ENCODE results near the gene IRS2. TPM values are rescaled to one million over a fixed set of nuclear protein-coding genes. Genes with fewer than 3 reads are reported as not detected.

IRS2 gene
- total and polyA plus RNA-seq, 2 of the 8 experiments (the other 6 are each of a cell fraction or from before 2014, with no cell fraction given), result 2.6 to 17.0 TPM

DNA sequence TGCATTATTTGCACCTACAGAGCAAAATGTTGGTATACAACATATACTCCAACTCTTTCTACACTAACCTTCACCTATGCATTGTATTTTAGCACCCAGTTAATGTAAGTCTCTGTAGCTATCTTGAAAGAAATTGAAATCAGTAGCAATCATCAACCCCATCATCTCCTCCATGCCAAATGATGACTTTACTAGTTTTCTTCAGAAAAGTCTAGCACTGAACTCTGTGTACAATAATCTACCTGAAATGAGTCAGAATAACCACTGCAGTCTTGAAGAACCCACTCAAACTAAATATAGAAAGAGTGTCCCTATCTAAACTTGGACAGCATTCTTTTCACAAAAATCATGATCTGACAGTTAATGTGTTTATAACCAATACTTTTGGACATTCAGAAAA lies 9.8 kb downstream of the IRS2 start:
- Histone ChIP-seq H3K4me2 (ENCODE audit: insufficient read depth in 1 of 2, low read depth in 2 of 2, low read length in 2 of 2) (no peak overlapping the region), H3K56ac (replicated peaks; ENCODE audit: insufficient read length, low read depth, low read length) (no peak overlapping the region), H3K4me1 (replicated peaks in 1 of 4; ENCODE audit: control insufficient read depth in 3 of 4, insufficient read depth in 4 of 4, low read length in 3 of 4) (peaks cover 2 to 11% (median 7%) of the 10 kb centered on the region in 4 experiments; a peak in 4 of 7 replicates), H3K27ac (ENCODE audit: low read depth, low read length) (no peak overlapping the region), H2BK120ac (replicated peaks; ENCODE audit: low read depth, low read length) (no peak overlapping the region), H4K91ac (replicated peaks; ENCODE audit: insufficient read length, low read length) (no peak overlapping the region), H2AK5ac (ENCODE audit: low read depth, low read length) (no peak overlapping the region), H3K23me2 (ENCODE audit: low read depth, low read length) (no peaks in the 10 kb centered on the region), H3K23ac (ENCODE audit: insufficient read length) (no peak overlapping the region), H2BK20ac (ENCODE audit: low read length) (no peak overlapping the region), H3K27me3 (replicated peaks in 1 of 4; ENCODE audit: control insufficient read depth in 3 of 4, extremely low read depth in 1 of 4, insufficient read depth in 3 of 4, low read length in 3 of 4) (no peaks in the 10 kb centered on the region), H3K9ac (replicated peaks in 1 of 4; ENCODE audit: extremely low read depth in 1 of 4, low read depth in 3 of 4, low read length in 3 of 4) (no peak overlapping the region), H4K8ac (ENCODE audit: extremely low read depth, insufficient read depth, low read length) (no peak overlapping the region), H3K9me3 (ENCODE audit: insufficient read depth in 2 of 2, low read depth in 1 of 2, low read length in 1 of 2) (no peaks in the 10 kb centered on the region), H2BK12ac (ENCODE audit: low read depth, low read length) (no peak overlapping the region), H3K4me3 (ENCODE audit: extremely low read depth in 1 of 4, insufficient read depth in 2 of 4, low read depth in 3 of 4, low read length in 4 of 4) (no peak overlapping the region), H3K18ac (ENCODE audit: extremely low read depth, low read length) (no peak overlapping the region), H3K79me2 (ENCODE audit: control insufficient read depth in 1 of 2, insufficient read depth in 2 of 2, low read length in 2 of 2) (peaks cover 13 to 94% of the 10 kb centered on the region in 2 experiments; a peak in 3 of 4 replicates), H3K36me3 (ENCODE audit: control insufficient read depth in 2 of 4, insufficient read depth in 4 of 4, low read length in 3 of 4) (peaks cover 0 to 17% (median 1%) of the 10 kb centered on the region in 4 experiments; a peak in 3 of 8 replicates), H2BK5ac (ENCODE audit: low read depth, low read length) (no peak overlapping the region), H3K14ac (ENCODE audit: insufficient read length) (no peak overlapping the region), H3K79me1 (ENCODE audit: low read depth, low read length) (peaks cover 7% of the 10 kb centered on the region), H4K20me1 (replicated peaks in 1 of 2; ENCODE audit: control insufficient read depth in 1 of 2, insufficient read depth in 2 of 2, low read length in 2 of 2) (peaks cover 5 to 7% of the 10 kb centered on the region in 2 experiments), H2AFZ (ENCODE audit: low read length) (no peak overlapping the region), H3K4ac (replicated peaks; ENCODE audit: insufficient read length, low read depth, low read length) (no peak overlapping the region), H2BK15ac (ENCODE audit: low read length) (no peak overlapping the region), H4K5ac (ENCODE audit: insufficient read length, low read depth, low read length) (no peak overlapping the region)
- POLR2A ChIA-PET (ENCODE audit: partially characterized antibody), result no interaction called here
- FAIRE-seq (no peak), DNase-seq (ENCODE audit: low read depth in 1 of 2, low spot score in 2 of 2) (no peak)
- CTCF ChIA-PET (ENCODE audit: partially characterized antibody), result interaction anchor here (1.3 kb wide), 1 partner anchor 9 kb away, joined by 3 read pairs; no protein-coding TSS in a partner anchor
- TF ChIP-seq JUN (IDR thresholded peaks at IDR 0.05; ENCODE audit: low read depth, low read length) (no peak), CHD1 (IDR thresholded peaks at IDR 0.05; ENCODE audit: low read depth, low read length) (no peak), CBX5 (IDR thresholded peaks at IDR 0.05; ENCODE audit: low read depth, low read length) (no peak), TBP (IDR thresholded peaks at IDR 0.05; ENCODE audit: low read depth, low read length) (no peak)
- TF ChIP-seq, protein P1, sequence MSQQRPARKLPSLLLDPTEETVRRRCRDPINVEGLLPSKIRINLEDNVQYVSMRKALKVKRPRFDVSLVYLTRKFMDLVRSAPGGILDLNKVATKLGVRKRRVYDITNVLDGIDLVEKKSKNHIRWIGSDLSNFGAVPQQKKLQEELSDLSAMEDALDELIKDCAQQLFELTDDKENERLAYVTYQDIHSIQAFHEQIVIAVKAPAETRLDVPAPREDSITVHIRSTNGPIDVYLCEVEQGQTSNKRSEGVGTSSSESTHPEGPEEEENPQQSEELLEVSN (IDR thresholded peaks at IDR 0.05), result no peak

Measured in H1 (cell line).